ENCODE measurements around the gene MKI67. TPM values are rescaled to one million over a fixed set of nuclear protein-coding genes. Genes with fewer than 3 reads are reported as not detected.

Gene MKI67
- total RNA-seq, 1 donor from 2014 or later = 159 TPM

GRCh38 chr10:128158021-128158795, 32.0 kb upstream of the MKI67 start:
- peaks cover 15% of the 10 kb centered on the region for H3K4me1 Mint-ChIP-seq (ENCODE audit: low read depth)
- intact Hi-C loops (cut with micrococcal nuclease) = loop anchor here (10.0 kb wide), 1 partner anchor 253 kb away; the partner anchor contains the start of gene PTPRE
- no peaks in the 10 kb centered on the region for H3K9me3 Mint-ChIP-seq
- H3K4me3 Mint-ChIP-seq = no peak overlapping the region
- DNase-seq (ENCODE audit: low spot score) = no peak
- peaks cover 23% of the 10 kb centered on the region for H3K27me3 Mint-ChIP-seq (ENCODE audit: insufficient read depth)
- no peak overlapping the region for H3K27ac Mint-ChIP-seq
- H3K36me3 Mint-ChIP-seq (ENCODE audit: low read depth) = no peaks in the 10 kb centered on the region

DNA sequence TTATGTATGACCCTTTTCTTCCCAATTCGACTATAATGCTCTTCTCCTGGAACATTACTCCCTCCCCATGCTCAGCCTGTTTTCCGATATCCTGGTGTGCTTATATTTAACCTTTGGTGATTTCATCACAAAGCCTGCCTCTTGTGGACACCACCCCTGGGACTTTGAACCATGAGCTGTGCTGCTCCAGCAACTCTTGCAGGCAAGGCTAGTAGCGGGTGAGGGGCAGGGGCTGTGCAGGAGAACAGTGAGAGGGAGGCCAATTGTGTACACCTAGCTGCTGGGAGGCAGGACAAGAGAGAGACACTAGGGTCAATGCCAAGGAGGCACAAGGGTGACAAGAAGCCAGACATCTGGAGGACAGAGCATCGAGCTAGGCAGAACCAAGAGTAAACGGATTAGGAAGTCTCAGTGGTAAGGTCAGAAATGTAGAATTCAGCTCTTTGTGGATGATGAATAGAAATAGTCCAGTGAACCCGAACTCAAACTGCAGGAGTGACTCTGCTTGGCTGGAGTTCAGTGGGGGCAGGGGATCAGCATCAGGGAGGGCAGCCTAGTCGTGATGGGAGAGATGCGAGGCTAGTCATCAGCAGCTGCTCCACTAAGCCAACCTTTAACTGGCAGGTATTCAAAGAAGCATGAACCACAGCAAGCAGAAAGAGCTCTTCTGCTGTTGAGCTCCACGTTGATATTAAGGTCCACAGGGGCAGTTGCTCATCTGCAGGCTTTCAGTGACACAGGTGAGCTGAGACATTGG, 31.0 kb upstream of the MKI67 start:
- no peak overlapping the region for H3K27ac Mint-ChIP-seq
- H3K36me3 Mint-ChIP-seq (ENCODE audit: low read depth) = no peaks in the 10 kb centered on the region
- DNase-seq (ENCODE audit: low spot score) = no peak
- no peak overlapping the region for H3K4me3 Mint-ChIP-seq
- no peaks in the 10 kb centered on the region for H3K9me3 Mint-ChIP-seq
- intact Hi-C loops (cut with micrococcal nuclease) = loop anchor here (10.0 kb wide), 1 partner anchor 252 kb away; the partner anchor contains the start of gene PTPRE
- H3K27me3 Mint-ChIP-seq (ENCODE audit: insufficient read depth) = peaks cover 25% of the 10 kb centered on the region
- peaks cover 15% of the 10 kb centered on the region for H3K4me1 Mint-ChIP-seq (ENCODE audit: low read depth)

GRCh38 chr10:128152741-128153580, 26.7 kb upstream of the MKI67 start:
- H3K4me3 Mint-ChIP-seq = no peak overlapping the region
- H3K9me3 Mint-ChIP-seq = no peaks in the 10 kb centered on the region
- no peaks in the 10 kb centered on the region for H3K36me3 Mint-ChIP-seq (ENCODE audit: low read depth)
- peaks cover 33% of the 10 kb centered on the region for H3K27me3 Mint-ChIP-seq (ENCODE audit: insufficient read depth)
- DNase-seq (ENCODE audit: low spot score) = no peak
- H3K4me1 Mint-ChIP-seq (ENCODE audit: low read depth) = peaks cover 5% of the 10 kb centered on the region
- no peak overlapping the region for H3K27ac Mint-ChIP-seq
- intact Hi-C loops (cut with micrococcal nuclease) = loop anchor here (10.0 kb wide), 1 partner anchor 248 kb away; the partner anchor contains the start of gene PTPRE

DNA sequence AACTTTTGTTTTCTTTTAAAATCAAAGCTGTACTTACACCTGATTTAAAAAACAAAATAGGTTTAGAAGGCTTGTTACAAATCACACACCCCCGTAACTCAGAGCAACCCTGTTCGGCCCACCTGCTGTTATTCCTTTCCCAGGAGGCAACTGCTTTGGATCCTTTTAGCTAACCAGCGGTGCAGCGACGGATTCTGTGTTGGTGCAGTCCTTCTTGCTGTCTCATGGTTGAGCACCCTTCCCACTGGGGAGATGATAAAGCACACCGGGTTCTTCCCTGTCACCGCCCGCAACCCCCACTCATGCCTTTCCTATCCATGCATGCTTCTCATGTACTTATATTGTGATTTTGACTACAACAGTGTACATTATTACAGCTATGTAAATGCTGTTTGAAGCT, 24.8 kb upstream of the MKI67 start:
- no peaks in the 10 kb centered on the region for H3K36me3 Mint-ChIP-seq (ENCODE audit: low read depth)
- no peaks in the 10 kb centered on the region for H3K9me3 Mint-ChIP-seq
- peak overlapping the region; percentile 57 for H3K4me3 Mint-ChIP-seq
- H3K27me3 Mint-ChIP-seq (ENCODE audit: insufficient read depth) = peaks cover 30% of the 10 kb centered on the region
- H3K27ac Mint-ChIP-seq = no peak overlapping the region
- DNase-seq (ENCODE audit: low spot score) = no peak
- intact Hi-C loops (cut with micrococcal nuclease) = loop anchor here (2.0 to 10.0 kb wide), 2 partner anchors 116 to 246 kb away; partner anchors contain the start of gene PTPRE
- H3K4me1 Mint-ChIP-seq (ENCODE audit: low read depth) = peaks cover 22% of the 10 kb centered on the region

DNA sequence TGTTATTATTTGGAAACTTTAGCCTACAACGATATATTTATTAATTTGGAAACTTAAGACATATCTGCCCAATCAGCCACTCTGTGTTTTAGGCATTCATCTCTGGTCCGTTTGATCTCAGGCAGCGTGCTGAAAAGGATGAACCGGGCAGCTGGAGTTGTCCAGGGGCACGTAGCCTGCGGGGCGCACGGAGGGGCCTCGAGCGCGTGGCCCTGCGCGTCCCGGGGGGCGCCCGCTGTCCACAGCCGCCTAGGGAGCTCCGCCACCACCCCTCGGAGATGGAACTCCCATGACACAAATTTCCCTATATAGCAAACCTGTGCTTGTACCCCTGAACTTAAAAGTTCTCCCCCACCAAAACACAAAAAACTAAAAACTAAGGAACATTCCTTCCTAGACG, 24.3 kb upstream of the MKI67 start:
- Mint-ChIP-seq H3K27me3 (ENCODE audit: insufficient read depth) (peaks cover 28% of the 10 kb centered on the region), H3K9me3 (peaks cover 4% of the 10 kb centered on the region), H3K4me3 (peak overlapping the region; percentile 76), H3K4me1 (ENCODE audit: low read depth) (peaks cover 27% of the 10 kb centered on the region), H3K36me3 (ENCODE audit: low read depth) (peaks cover under 1% of the 10 kb centered on the region), H3K27ac (no peak overlapping the region)
- intact Hi-C loops (cut with micrococcal nuclease) = loop anchor here (1.0 to 10.0 kb wide), 9 partner anchors 25 to 246 kb away; partner anchors contain the start of gene PTPRE
- no peak for DNase-seq (ENCODE audit: low spot score)

- no peak overlapping the region for H3K27ac Mint-ChIP-seq
- peaks cover 9% of the 10 kb centered on the region for H3K9me3 Mint-ChIP-seq
- peak; percentile 77 for DNase-seq (ENCODE audit: low spot score)
- peaks cover 32% of the 10 kb centered on the region for H3K4me1 Mint-ChIP-seq (ENCODE audit: low read depth)
- H3K36me3 Mint-ChIP-seq (ENCODE audit: low read depth) = peaks cover 5% of the 10 kb centered on the region
- H3K27me3 Mint-ChIP-seq (ENCODE audit: insufficient read depth) = peaks cover 27% of the 10 kb centered on the region
- intact Hi-C loops (cut with micrococcal nuclease) = loop anchor here (1.0 to 10.0 kb wide), 9 partner anchors 25 to 245 kb away; partner anchors contain the start of gene PTPRE
- H3K4me3 Mint-ChIP-seq = peak overlapping the region; percentile 76
These were observed 23.8 kb upstream of the MKI67 start for GRCh38 chr10:128150045-128150493.

- Mint-ChIP-seq H3K4me1 (ENCODE audit: low read depth) (peaks cover 38% of the 10 kb centered on the region), H3K36me3 (ENCODE audit: low read depth) (peaks cover 6% of the 10 kb centered on the region), H3K27ac (no peak overlapping the region), H3K27me3 (ENCODE audit: insufficient read depth) (peaks cover 28% of the 10 kb centered on the region), H3K9me3 (peaks cover 11% of the 10 kb centered on the region), H3K4me3 (peak overlapping the region; percentile 60)
- intact Hi-C loops (cut with micrococcal nuclease) = loop anchor here (1.0 to 10.0 kb wide), 9 partner anchors 24 to 245 kb away; partner anchors contain the start of gene PTPRE
- DNase-seq (ENCODE audit: low spot score) = no peak
These were observed 23.2 kb upstream of the MKI67 start for GRCh38 chr10:128149267-128150014.

DNA sequence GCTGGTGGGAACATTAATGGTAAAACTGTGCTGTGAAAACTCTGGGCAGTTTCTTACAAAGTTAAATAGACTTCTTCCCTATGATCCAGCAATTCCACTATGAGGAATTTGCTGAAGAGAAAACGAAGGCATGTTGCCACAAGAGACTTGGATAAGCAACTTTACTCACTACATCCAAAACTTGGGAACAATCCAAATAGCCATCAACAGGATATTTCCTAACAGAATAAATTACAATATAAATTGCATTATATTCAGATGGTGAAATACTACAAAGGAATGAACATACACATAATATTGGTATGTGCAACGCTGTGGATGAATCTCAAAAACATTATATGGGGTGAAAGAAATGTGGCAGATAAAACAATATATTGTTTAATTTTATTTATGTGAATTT, 21.4 kb upstream of the MKI67 start:
- DNase-seq (ENCODE audit: low spot score) = no peak
- Mint-ChIP-seq H3K27me3 (ENCODE audit: insufficient read depth) (peaks cover 23% of the 10 kb centered on the region), H3K9me3 (peaks cover 11% of the 10 kb centered on the region), H3K27ac (no peak overlapping the region), H3K4me1 (ENCODE audit: low read depth) (peaks cover 40% of the 10 kb centered on the region), H3K4me3 (peak overlapping the region; percentile 34), H3K36me3 (ENCODE audit: low read depth) (peaks cover 6% of the 10 kb centered on the region)
- intact Hi-C loops (cut with micrococcal nuclease) = loop anchor here (2.0 kb wide), 1 partner anchor 21 kb away; the partner anchor contains the start of gene MKI67

DNA sequence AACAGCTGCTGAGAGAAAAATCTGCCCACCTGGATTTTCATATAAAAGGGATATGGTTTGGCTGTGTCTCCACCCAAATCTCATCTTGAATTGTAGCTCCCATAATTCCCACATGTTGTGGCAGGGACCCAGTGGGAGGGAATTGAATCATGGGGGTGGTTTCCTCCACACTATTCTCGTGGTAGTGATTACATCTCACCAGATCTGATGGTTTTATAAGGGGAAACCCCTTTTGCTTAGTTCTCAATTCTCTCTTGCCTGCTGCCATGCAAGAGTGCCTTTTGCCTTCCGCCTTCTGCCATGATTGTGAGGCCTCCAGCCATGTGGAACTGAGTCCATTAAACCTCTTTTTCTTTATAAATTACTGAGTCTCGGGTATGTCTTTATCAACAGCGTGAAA, 20.8 kb upstream of the MKI67 start:
- peaks cover 40% of the 10 kb centered on the region for H3K4me1 Mint-ChIP-seq (ENCODE audit: low read depth)
- intact Hi-C loops (cut with micrococcal nuclease) = loop anchor here (2.0 kb wide), 1 partner anchor 20 kb away; the partner anchor contains the start of gene MKI67
- peak overlapping the region; percentile 25 for H3K27ac Mint-ChIP-seq
- H3K27me3 Mint-ChIP-seq (ENCODE audit: insufficient read depth) = peaks cover 20% of the 10 kb centered on the region
- DNase-seq (ENCODE audit: low spot score) = no peak
- H3K36me3 Mint-ChIP-seq (ENCODE audit: low read depth) = peaks cover 6% of the 10 kb centered on the region
- peaks cover 11% of the 10 kb centered on the region for H3K9me3 Mint-ChIP-seq
- H3K4me3 Mint-ChIP-seq = peak overlapping the region; percentile 34

GRCh38 chr10:128144547-128144946, 18.3 kb upstream of the MKI67 start:
- intact Hi-C loops (cut with micrococcal nuclease) = no loop called here
- no peak overlapping the region for H3K4me3 Mint-ChIP-seq
- peaks cover 6% of the 10 kb centered on the region for H3K36me3 Mint-ChIP-seq (ENCODE audit: low read depth)
- peaks cover 36% of the 10 kb centered on the region for H3K4me1 Mint-ChIP-seq (ENCODE audit: low read depth)
- no peak for DNase-seq (ENCODE audit: low spot score)
- H3K9me3 Mint-ChIP-seq = peaks cover 11% of the 10 kb centered on the region
- H3K27ac Mint-ChIP-seq = no peak overlapping the region
- H3K27me3 Mint-ChIP-seq (ENCODE audit: insufficient read depth) = peaks cover 15% of the 10 kb centered on the region

GRCh38 chr10:128143531-128143930, 17.3 kb upstream of the MKI67 start:
- Mint-ChIP-seq H3K4me1 (ENCODE audit: low read depth) (peaks cover 36% of the 10 kb centered on the region), H3K27me3 (ENCODE audit: insufficient read depth) (peaks cover 13% of the 10 kb centered on the region), H3K36me3 (ENCODE audit: low read depth) (peaks cover 6% of the 10 kb centered on the region), H3K4me3 (no peak overlapping the region), H3K9me3 (peaks cover 11% of the 10 kb centered on the region), H3K27ac (no peak overlapping the region)
- intact Hi-C loops (cut with micrococcal nuclease) = no loop called here
- no peak for DNase-seq (ENCODE audit: low spot score)
